Neuron (in vitro differentiated cells): ENCODE data around the gene TULP1.

Experiments used
- H2AFZ ChIP-seq: one replicate; pipeline ENCODE4 v1.6.1; 2013; ENCODE audit warnings: low read depth, mild to moderate bottlenecking, inconsistent platforms, low read length, moderate library complexity
- H3K27me3 ChIP-seq: one replicate; pipeline ENCODE4 v1.6.1; 2013; ENCODE audit warnings: low read length; ENCODE audit not compliant: insufficient read depth
- H3K36me3 ChIP-seq: one replicate; pipeline ENCODE4 v1.6.1; 2013; ENCODE audit warnings: low read length; ENCODE audit not compliant: insufficient read depth
- H3K4me1 ChIP-seq: one replicate; pipeline ENCODE4 v1.6.1; 2013; ENCODE audit warnings: low read length; ENCODE audit not compliant: insufficient read depth
- H3K4me3 ChIP-seq: 2 replicates; pipeline ENCODE4 v1.5.1; 2013; ENCODE audit warnings: mild to moderate bottlenecking, low read length, moderate library complexity
- H3K9me3 ChIP-seq: one replicate; pipeline ENCODE4 v1.6.1; 2013; ENCODE audit warnings: low read length

The TULP1 gene

GRCh38 chr6:35490821-35491557 is 21.7 kb downstream of the TULP1 start:
- peak overlapping the region; percentile 19 for H3K4me3 ChIP-seq

GRCh38 chr6:35489995-35490791 is 22.5 kb downstream of the TULP1 start:
- Histone ChIP-seq H2AFZ (peak overlapping the region; percentile 7), H3K9me3 (no peaks in the 10 kb centered on the region), H3K36me3 (no peaks in the 10 kb centered on the region), H3K27me3 (no peaks in the 10 kb centered on the region), H3K4me3 (peak overlapping the region; percentile 19), H3K4me1 (peaks cover 59% of the 10 kb centered on the region)

More at GRCh38 chr6:35490821-35491557, 21.7 kb downstream of the TULP1 start:
- H3K4me1 ChIP-seq = peaks cover 60% of the 10 kb centered on the region
- no peaks in the 10 kb centered on the region for H3K27me3 ChIP-seq
- H3K36me3 ChIP-seq = no peaks in the 10 kb centered on the region
- peak overlapping the region; percentile 7 for H2AFZ ChIP-seq
- no peaks in the 10 kb centered on the region for H3K9me3 ChIP-seq

GRCh38 chr6:35489066-35489465 is 23.6 kb downstream of the TULP1 start:
- Histone ChIP-seq H3K36me3 (no peaks in the 10 kb centered on the region), H3K4me3 (no peak overlapping the region), H3K4me1 (peaks cover 49% of the 10 kb centered on the region), H3K9me3 (no peaks in the 10 kb centered on the region), H2AFZ (no peak overlapping the region), H3K27me3 (no peaks in the 10 kb centered on the region)

GRCh38 chr6:35488517-35488862 is 24.2 kb downstream of the TULP1 start:
- H3K27me3 ChIP-seq = no peaks in the 10 kb centered on the region
- H2AFZ ChIP-seq = no peak overlapping the region
- no peak overlapping the region for H3K4me3 ChIP-seq
- H3K36me3 ChIP-seq = no peaks in the 10 kb centered on the region
- peaks cover 43% of the 10 kb centered on the region for H3K4me1 ChIP-seq
- no peaks in the 10 kb centered on the region for H3K9me3 ChIP-seq

GRCh38 chr6:35487658-35488516 is 24.8 kb downstream of the TULP1 start:
- no peaks in the 10 kb centered on the region for H3K36me3 ChIP-seq
- H3K4me3 ChIP-seq = no peak overlapping the region
- no peaks in the 10 kb centered on the region for H3K9me3 ChIP-seq
- peaks cover 37% of the 10 kb centered on the region for H3K4me1 ChIP-seq
- H2AFZ ChIP-seq = no peak overlapping the region
- no peaks in the 10 kb centered on the region for H3K27me3 ChIP-seq

- peaks cover 21% of the 10 kb centered on the region for H3K4me1 ChIP-seq
- no peak overlapping the region for H3K4me3 ChIP-seq
Observed at GRCh38 chr6:35486005-35486925, 26.4 kb downstream of the TULP1 start.

GRCh38 chr6:35485402-35485877 is 27.3 kb downstream of the TULP1 start:
- no peaks in the 10 kb centered on the region for H3K27me3 ChIP-seq
- H2AFZ ChIP-seq = no peak overlapping the region
- H3K36me3 ChIP-seq = no peaks in the 10 kb centered on the region
- no peaks in the 10 kb centered on the region for H3K9me3 ChIP-seq
- no peak overlapping the region for H3K4me3 ChIP-seq
- H3K4me1 ChIP-seq = peaks cover 12% of the 10 kb centered on the region

More at GRCh38 chr6:35486005-35486925, 26.4 kb downstream of the TULP1 start:
- H3K9me3 ChIP-seq = no peaks in the 10 kb centered on the region
- no peak overlapping the region for H2AFZ ChIP-seq
- H3K36me3 ChIP-seq = no peaks in the 10 kb centered on the region
- H3K27me3 ChIP-seq = no peaks in the 10 kb centered on the region

- peaks cover 7% of the 10 kb centered on the region for H3K4me1 ChIP-seq
- no peak overlapping the region for H3K4me3 ChIP-seq
- H2AFZ ChIP-seq = no peak overlapping the region
- no peaks in the 10 kb centered on the region for H3K36me3 ChIP-seq
- no peaks in the 10 kb centered on the region for H3K9me3 ChIP-seq
- no peaks in the 10 kb centered on the region for H3K27me3 ChIP-seq
Observed at GRCh38 chr6:35484921-35485392, 27.7 kb downstream of the TULP1 start.

- no peak overlapping the region for H3K4me3 ChIP-seq
- no peaks in the 10 kb centered on the region for H3K27me3 ChIP-seq
- H3K36me3 ChIP-seq = no peaks in the 10 kb centered on the region
- H3K9me3 ChIP-seq = no peaks in the 10 kb centered on the region
- no peak overlapping the region for H2AFZ ChIP-seq
- H3K4me1 ChIP-seq = peaks cover 5% of the 10 kb centered on the region
Observed at GRCh38 chr6:35483893-35484645, 28.6 kb downstream of the TULP1 start.

GRCh38 chr6:35483490-35483889 is 29.2 kb downstream of the TULP1 start:
- Histone ChIP-seq H3K36me3 (no peaks in the 10 kb centered on the region), H3K9me3 (no peaks in the 10 kb centered on the region), H2AFZ (no peak overlapping the region), H3K4me1 (peaks cover 5% of the 10 kb centered on the region), H3K4me3 (no peak overlapping the region), H3K27me3 (no peaks in the 10 kb centered on the region)

GRCh38 chr6:35483062-35483461 is 29.6 kb downstream of the TULP1 start:
- peaks cover 5% of the 10 kb centered on the region for H3K4me1 ChIP-seq

More at GRCh38 chr6:35483062-35483461, 29.6 kb downstream of the TULP1 start:
- Histone ChIP-seq H3K36me3 (no peaks in the 10 kb centered on the region), H3K27me3 (no peaks in the 10 kb centered on the region), H2AFZ (no peak overlapping the region), H3K9me3 (no peaks in the 10 kb centered on the region), H3K4me3 (no peak overlapping the region)
